Measurements from ENCODE around the gene CDKN1B. TPM values are rescaled to one million over a fixed set of nuclear protein-coding genes. Genes with fewer than 3 reads are reported as not detected.

CDKN1B gene
- total and polyA plus RNA-seq, 2 experiments from 2014 or later = 9.3 to 27.9 TPM

- no peak for TF ChIP-seq REST (IDR thresholded peaks at IDR 0.05; ENCODE audit: unreplicated experiment)
- TF ChIP-seq, protein P1, sequence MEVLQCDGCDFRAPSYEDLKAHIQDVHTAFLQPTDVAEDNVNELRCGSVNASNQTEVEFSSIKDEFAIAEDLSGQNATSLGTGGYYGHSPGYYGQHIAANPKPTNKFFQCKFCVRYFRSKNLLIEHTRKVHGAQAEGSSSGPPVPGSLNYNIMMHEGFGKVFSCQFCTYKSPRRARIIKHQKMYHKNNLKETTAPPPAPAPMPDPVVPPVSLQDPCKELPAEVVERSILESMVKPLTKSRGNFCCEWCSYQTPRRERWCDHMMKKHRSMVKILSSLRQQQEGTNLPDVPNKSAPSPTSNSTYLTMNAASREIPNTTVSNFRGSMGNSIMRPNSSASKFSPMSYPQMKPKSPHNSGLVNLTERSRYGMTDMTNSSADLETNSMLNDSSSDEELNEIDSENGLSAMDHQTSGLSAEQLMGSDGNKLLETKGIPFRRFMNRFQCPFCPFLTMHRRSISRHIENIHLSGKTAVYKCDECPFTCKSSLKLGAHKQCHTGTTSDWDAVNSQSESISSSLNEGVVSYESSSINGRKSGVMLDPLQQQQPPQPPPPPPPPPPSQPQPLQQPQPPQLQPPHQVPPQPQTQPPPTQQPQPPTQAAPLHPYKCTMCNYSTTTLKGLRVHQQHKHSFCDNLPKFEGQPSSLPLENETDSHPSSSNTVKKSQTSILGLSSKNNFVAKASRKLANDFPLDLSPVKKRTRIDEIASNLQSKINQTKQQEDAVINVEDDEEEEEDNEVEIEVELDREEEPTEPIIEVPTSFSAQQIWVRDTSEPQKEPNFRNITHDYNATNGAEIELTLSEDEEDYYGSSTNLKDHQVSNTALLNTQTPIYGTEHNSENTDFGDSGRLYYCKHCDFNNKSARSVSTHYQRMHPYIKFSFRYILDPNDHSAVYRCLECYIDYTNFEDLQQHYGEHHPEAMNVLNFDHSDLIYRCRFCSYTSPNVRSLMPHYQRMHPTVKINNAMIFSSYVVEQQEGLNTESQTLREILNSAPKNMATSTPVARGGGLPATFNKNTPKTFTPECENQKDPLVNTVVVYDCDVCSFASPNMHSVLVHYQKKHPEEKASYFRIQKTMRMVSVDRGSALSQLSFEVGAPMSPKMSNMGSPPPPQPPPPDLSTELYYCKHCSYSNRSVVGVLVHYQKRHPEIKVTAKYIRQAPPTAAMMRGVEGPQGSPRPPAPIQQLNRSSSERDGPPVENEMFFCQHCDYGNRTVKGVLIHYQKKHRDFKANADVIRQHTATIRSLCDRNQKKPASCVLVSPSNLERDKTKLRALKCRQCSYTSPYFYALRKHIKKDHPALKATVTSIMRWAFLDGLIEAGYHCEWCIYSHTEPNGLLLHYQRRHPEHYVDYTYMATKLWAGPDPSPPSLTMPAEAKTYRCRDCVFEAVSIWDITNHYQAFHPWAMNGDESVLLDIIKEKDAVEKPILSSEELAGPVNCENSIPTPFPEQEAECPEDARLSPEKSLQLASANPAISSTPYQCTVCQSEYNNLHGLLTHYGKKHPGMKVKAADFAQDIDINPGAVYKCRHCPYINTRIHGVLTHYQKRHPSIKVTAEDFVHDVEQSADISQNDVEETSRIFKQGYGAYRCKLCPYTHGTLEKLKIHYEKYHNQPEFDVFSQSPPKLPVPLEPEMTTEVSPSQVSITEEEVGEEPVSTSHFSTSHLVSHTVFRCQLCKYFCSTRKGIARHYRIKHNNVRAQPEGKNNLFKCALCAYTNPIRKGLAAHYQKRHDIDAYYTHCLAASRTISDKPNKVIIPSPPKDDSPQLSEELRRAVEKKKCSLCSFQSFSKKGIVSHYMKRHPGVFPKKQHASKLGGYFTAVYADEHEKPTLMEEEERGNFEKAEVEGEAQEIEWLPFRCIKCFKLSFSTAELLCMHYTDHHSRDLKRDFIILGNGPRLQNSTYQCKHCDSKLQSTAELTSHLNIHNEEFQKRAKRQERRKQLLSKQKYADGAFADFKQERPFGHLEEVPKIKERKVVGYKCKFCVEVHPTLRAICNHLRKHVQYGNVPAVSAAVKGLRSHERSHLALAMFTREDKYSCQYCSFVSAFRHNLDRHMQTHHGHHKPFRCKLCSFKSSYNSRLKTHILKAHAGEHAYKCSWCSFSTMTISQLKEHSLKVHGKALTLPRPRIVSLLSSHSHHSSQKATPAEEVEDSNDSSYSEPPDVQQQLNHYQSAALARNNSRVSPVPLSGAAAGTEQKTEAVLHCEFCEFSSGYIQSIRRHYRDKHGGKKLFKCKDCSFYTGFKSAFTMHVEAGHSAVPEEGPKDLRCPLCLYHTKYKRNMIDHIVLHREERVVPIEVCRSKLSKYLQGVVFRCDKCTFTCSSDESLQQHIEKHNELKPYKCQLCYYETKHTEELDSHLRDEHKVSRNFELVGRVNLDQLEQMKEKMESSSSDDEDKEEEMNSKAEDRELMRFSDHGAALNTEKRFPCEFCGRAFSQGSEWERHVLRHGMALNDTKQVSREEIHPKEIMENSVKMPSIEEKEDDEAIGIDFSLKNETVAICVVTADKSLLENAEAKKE (CRISPR knock-in tag; IDR thresholded peaks at IDR 0.05) = no peak
- TF ChIP-seq ZNF331 (CRISPR knock-in tag; IDR thresholded peaks at IDR 0.05; ENCODE audit: low read depth) = no peak
- no peak for TF ChIP-seq NANOG (IDR thresholded peaks at IDR 0.05; ENCODE audit: borderline replicate concordance)
- TF ChIP-seq, protein P2, sequence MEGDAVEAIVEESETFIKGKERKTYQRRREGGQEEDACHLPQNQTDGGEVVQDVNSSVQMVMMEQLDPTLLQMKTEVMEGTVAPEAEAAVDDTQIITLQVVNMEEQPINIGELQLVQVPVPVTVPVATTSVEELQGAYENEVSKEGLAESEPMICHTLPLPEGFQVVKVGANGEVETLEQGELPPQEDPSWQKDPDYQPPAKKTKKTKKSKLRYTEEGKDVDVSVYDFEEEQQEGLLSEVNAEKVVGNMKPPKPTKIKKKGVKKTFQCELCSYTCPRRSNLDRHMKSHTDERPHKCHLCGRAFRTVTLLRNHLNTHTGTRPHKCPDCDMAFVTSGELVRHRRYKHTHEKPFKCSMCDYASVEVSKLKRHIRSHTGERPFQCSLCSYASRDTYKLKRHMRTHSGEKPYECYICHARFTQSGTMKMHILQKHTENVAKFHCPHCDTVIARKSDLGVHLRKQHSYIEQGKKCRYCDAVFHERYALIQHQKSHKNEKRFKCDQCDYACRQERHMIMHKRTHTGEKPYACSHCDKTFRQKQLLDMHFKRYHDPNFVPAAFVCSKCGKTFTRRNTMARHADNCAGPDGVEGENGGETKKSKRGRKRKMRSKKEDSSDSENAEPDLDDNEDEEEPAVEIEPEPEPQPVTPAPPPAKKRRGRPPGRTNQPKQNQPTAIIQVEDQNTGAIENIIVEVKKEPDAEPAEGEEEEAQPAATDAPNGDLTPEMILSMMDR (conservative IDR thresholded peaks at IDR 0.05; ENCODE audit: low read depth in 2 of 2) = no peak
- no peak for TF ChIP-seq JUNB (IDR thresholded peaks at IDR 0.05; ENCODE audit: unreplicated experiment)
- TF ChIP-seq POLR2AphosphoS5 (IDR thresholded peaks at IDR 0.05; ENCODE audit: low read depth) = no peak
- TF ChIP-seq, protein P3, sequence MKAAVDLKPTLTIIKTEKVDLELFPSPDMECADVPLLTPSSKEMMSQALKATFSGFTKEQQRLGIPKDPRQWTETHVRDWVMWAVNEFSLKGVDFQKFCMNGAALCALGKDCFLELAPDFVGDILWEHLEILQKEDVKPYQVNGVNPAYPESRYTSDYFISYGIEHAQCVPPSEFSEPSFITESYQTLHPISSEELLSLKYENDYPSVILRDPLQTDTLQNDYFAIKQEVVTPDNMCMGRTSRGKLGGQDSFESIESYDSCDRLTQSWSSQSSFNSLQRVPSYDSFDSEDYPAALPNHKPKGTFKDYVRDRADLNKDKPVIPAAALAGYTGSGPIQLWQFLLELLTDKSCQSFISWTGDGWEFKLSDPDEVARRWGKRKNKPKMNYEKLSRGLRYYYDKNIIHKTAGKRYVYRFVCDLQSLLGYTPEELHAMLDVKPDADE (IDR thresholded peaks at IDR 0.05) = no peak
- no peak for TF ChIP-seq ZNF114 (CRISPR knock-in tag; IDR thresholded peaks at IDR 0.05)
- no peak for TF ChIP-seq CREB1 (CRISPR knock-in tag; IDR thresholded peaks at IDR 0.05; ENCODE audit: low read depth)
- TF ChIP-seq EZH2phosphoT487 (IDR thresholded peaks at IDR 0.05; ENCODE audit: unreplicated experiment) = no peak
- Histone ChIP-seq H3K27ac (ENCODE audit: low read depth) (no peak overlapping the region), H4K20me1 (replicated peaks; ENCODE audit: insufficient read depth) (no peaks in the 10 kb centered on the region), H3K9me2 (ENCODE audit: insufficient read depth) (no peaks in the 10 kb centered on the region), H3K36me3 (ENCODE audit: insufficient read depth) (no peaks in the 10 kb centered on the region), H3K4me2 (no peak overlapping the region), H3F3A (replicated peaks; ENCODE audit: low read depth) (no peaks in the 10 kb centered on the region), H2AFZ (peak overlapping the region; percentile 28; the same call in 1 of the 2 replicates), H3K27me3 (ENCODE audit: insufficient read depth) (no peaks in the 10 kb centered on the region), H3K4me3 (no peak overlapping the region), H3K4me1 (ENCODE audit: insufficient read depth) (peaks cover 4% of the 10 kb centered on the region; the same call in 1 of the 2 replicates), H3K79me2 (replicated peaks; ENCODE audit: insufficient read depth) (no peaks in the 10 kb centered on the region)
- no peak for DNase-seq (ENCODE audit: low spot score)
- H3K9me3 Mint-ChIP-seq = no peaks in the 10 kb centered on the region
- H3K4me3 Mint-ChIP-seq = no peak overlapping the region
- no peaks in the 10 kb centered on the region for H3K4me1 Mint-ChIP-seq
- no peak overlapping the region for H3K27ac Mint-ChIP-seq
- no peaks in the 10 kb centered on the region for H3K36me3 Mint-ChIP-seq (ENCODE audit: low read depth)
- ATAC-seq = no peak
- peaks cover 10% of the 10 kb centered on the region for H3K27me3 Mint-ChIP-seq (ENCODE audit: insufficient read depth, low read depth, poor library complexity)
Observed at GRCh38 chr12:12748044-12748443, 30.9 kb downstream of the CDKN1B start.

Measured in GM23338 (cell line).